ENCODE measurements around the gene FOXL2. TPM values are rescaled to one million over a fixed set of nuclear protein-coding genes. Genes with fewer than 3 reads are reported as not detected.

The FOXL2 gene
- total RNA-seq, 1 experiment from 2014 or later: 0.22 TPM

DNA sequence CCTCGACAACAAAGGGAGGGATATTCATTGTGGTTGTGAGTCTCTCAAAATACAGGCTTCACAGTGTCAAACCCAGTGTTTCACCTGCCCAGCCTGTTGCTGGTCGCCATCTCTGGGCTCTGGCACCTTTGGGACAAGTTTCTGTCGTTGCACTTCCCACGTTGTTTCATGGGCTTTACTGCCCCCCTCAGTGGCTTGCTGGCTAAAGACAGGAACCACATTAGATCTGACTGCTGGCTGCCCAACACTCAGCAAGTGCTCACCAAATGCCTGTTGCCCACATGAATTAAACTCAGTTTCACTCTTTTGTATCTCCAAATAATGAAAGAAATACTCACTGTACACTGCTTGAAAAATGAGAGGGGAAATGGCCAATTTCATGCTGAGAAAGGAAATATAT is 27.6 kb downstream of the FOXL2 start:
- Histone ChIP-seq H3K79me2 (ENCODE audit: insufficient read depth, low read length) (no peaks in the 10 kb centered on the region), H2BK20ac (ENCODE audit: low read depth, low read length, poor library complexity, severe bottlenecking) (no peak overlapping the region), H3K4me2 (ENCODE audit: insufficient read depth, insufficient read length, low read length) (no peak overlapping the region), H3K14ac (ENCODE audit: insufficient read depth, low read length) (no peak overlapping the region), H2AFZ (ENCODE audit: low read length) (no peak overlapping the region), H3K23me2 (ENCODE audit: insufficient read length, low read depth, low read length, poor library complexity, severe bottlenecking) (peaks cover 5% of the 10 kb centered on the region), H3K9me3 (ENCODE audit: control insufficient read depth, low read depth, low read length) (no peaks in the 10 kb centered on the region), H3T11ph (ENCODE audit: low read length) (no peak overlapping the region), H3K56ac (ENCODE audit: insufficient read length, low read depth, low read length) (no peak overlapping the region), H3K79me1 (ENCODE audit: insufficient read depth, low read depth, low read length, poor library complexity, severe bottlenecking) (no peaks in the 10 kb centered on the region), H3K27ac (ENCODE audit: insufficient read length, low read depth, low read length) (no peak overlapping the region), H2BK5ac (ENCODE audit: insufficient read length, low read length) (no peak overlapping the region), H3K18ac (ENCODE audit: insufficient read length, low read depth, low read length) (no peak overlapping the region), H4K20me1 (ENCODE audit: control insufficient read depth, insufficient read depth, insufficient read length) (no peaks in the 10 kb centered on the region), H2BK120ac (ENCODE audit: low read depth, low read length, poor library complexity, severe bottlenecking) (no peak overlapping the region), H2BK15ac (ENCODE audit: low read depth, low read length) (no peak overlapping the region), H2AK5ac (ENCODE audit: insufficient read length, low read length) (no peak overlapping the region), H3K4ac (ENCODE audit: low read depth, low read length) (no peak overlapping the region), H3K27me3 (ENCODE audit: insufficient read depth, low read length) (no peaks in the 10 kb centered on the region), H4K8ac (replicated peaks; ENCODE audit: insufficient read length, low read depth, low read length) (no peak overlapping the region), H4K91ac (ENCODE audit: insufficient read length, low read depth, low read length) (no peak overlapping the region), H3K23ac (ENCODE audit: insufficient read length, low read depth, low read length) (no peak overlapping the region), H4K5ac (ENCODE audit: insufficient read length, low read depth, low read length) (no peak overlapping the region), H2BK12ac (ENCODE audit: insufficient read length, low read depth, low read length) (no peak overlapping the region), H3K9ac (ENCODE audit: extremely low read depth, insufficient read length, low read length) (no peak overlapping the region), H3K4me1 (ENCODE audit: insufficient read depth, low read length) (no peaks in the 10 kb centered on the region; the same call in 1 of the 2 replicates)
- no peaks in the 10 kb centered on the region for H3K9me3 Mint-ChIP-seq
- TF ChIP-seq, protein P1, sequence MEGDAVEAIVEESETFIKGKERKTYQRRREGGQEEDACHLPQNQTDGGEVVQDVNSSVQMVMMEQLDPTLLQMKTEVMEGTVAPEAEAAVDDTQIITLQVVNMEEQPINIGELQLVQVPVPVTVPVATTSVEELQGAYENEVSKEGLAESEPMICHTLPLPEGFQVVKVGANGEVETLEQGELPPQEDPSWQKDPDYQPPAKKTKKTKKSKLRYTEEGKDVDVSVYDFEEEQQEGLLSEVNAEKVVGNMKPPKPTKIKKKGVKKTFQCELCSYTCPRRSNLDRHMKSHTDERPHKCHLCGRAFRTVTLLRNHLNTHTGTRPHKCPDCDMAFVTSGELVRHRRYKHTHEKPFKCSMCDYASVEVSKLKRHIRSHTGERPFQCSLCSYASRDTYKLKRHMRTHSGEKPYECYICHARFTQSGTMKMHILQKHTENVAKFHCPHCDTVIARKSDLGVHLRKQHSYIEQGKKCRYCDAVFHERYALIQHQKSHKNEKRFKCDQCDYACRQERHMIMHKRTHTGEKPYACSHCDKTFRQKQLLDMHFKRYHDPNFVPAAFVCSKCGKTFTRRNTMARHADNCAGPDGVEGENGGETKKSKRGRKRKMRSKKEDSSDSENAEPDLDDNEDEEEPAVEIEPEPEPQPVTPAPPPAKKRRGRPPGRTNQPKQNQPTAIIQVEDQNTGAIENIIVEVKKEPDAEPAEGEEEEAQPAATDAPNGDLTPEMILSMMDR (conservative IDR thresholded peaks at IDR 0.05): peak; percentile 26; the same call in 1 of the 3 replicates
- no peak overlapping the region for H3K4me3 Mint-ChIP-seq
- H3K4me1 Mint-ChIP-seq: peaks cover 8% of the 10 kb centered on the region in 2 experiments
- DNase-seq: no peak
- WGBS (ENCODE audit: extremely low coverage, insufficient read length, low lambda C conversion rate): no CpG with 5 or more reads among the region's 4 CpGs
- H3K27me3 Mint-ChIP-seq (ENCODE audit: low read depth): peaks cover 18% of the 10 kb centered on the region
- H3K27ac Mint-ChIP-seq: no peak overlapping the region
- H3K36me3 Mint-ChIP-seq (ENCODE audit: insufficient read depth in 1 of 3, low read depth in 3 of 3): no peaks in the 10 kb centered on the region

Data from H9 (cell line).